DOHH2 (cell line): ENCODE data around the gene SLC30A9.

Experiments used
- H3F3A ChIP-seq: fragments of 200-600 bp; sonication (generic), shearing (Covaris generic); 2 replicates; pipeline ENCODE4 v1.6.0; 2016; ENCODE audit warnings: antibody characterized with exemption, mild to moderate bottlenecking; ENCODE audit not compliant: control insufficient read depth, insufficient read depth
- H3K27ac ChIP-seq: fragments of 200-600 bp; sonication (generic); 2 replicates; pipeline ENCODE4 v1.5.1; 2014; ENCODE audit warnings: low read depth, mild to moderate bottlenecking, low read length, moderate library complexity
- H3K27me3 ChIP-seq: fragments of 200-600 bp; sonication (generic); 2 replicates; pipeline ENCODE4 v1.6.1; 2014; ENCODE audit warnings: mild to moderate bottlenecking, low read length, mixed read lengths; ENCODE audit not compliant: control insufficient read depth
- H3K36me3 ChIP-seq: fragments of 200-600 bp; sonication (generic); 2 replicates; pipeline ENCODE4 v1.6.1; 2014; ENCODE audit warnings: mild to moderate bottlenecking, low read length, moderate library complexity, mixed read lengths; ENCODE audit not compliant: control insufficient read depth
- H3K4me1 ChIP-seq: fragments of 200-600 bp; sonication (generic); 2 replicates; pipeline ENCODE4 v1.6.1; 2014; ENCODE audit warnings: mild to moderate bottlenecking, low read length, mixed read lengths; ENCODE audit not compliant: control insufficient read depth
- H3K4me2 ChIP-seq: fragments of 200-600 bp; sonication (generic); 2 replicates; pipeline ENCODE4 v1.6.0; 2014; ENCODE audit warnings: mild to moderate bottlenecking, low read length, moderate library complexity
- H3K4me3 ChIP-seq: fragments of 200-600 bp; sonication (generic); 2 replicates; pipeline ENCODE4 v1.5.1; 2014; ENCODE audit warnings: mild to moderate bottlenecking, low read length, mixed read lengths
- H3K79me2 ChIP-seq: fragments of 200-600 bp; sonication (generic); 2 replicates; pipeline ENCODE4 v1.6.1; 2014; ENCODE audit warnings: mild to moderate bottlenecking, low read length, mixed read lengths; ENCODE audit not compliant: control insufficient read depth
- H3K9me2 ChIP-seq: fragments of 200-600 bp; sonication (generic); replicated peaks from 2 replicates; pipeline ENCODE4 v1.6.1; 2014; ENCODE audit warnings: mild to moderate bottlenecking, low read length, mixed read lengths; ENCODE audit not compliant: control insufficient read depth
- H3K9me3 ChIP-seq: fragments of 200-600 bp; sonication (generic); 2 replicates; pipeline ENCODE4 v1.6.1; 2014; ENCODE audit warnings: antibody characterized with exemption, low read length, mixed read lengths; ENCODE audit not compliant: control insufficient read depth, insufficient read depth
- H4K20me1 ChIP-seq: fragments of 200-600 bp; sonication (generic); 2 replicates; pipeline ENCODE4 v1.6.0; 2014; ENCODE audit warnings: low read depth, mild to moderate bottlenecking, antibody characterized with exemption, low read length, moderate library complexity; ENCODE audit not compliant: control insufficient read depth, insufficient read depth
- EZH2phosphoT487 ChIP-seq: fragments of 200-600 bp; sonication (generic); IDR thresholded peaks from 2 replicates; pipeline ENCODE4 v1.6.1; 2017; ENCODE audit warnings: borderline replicate concordance, mild to moderate bottlenecking, antibody characterized with exemption, low read length, moderate library complexity, mixed read lengths
- TF ChIP-seq, protein P1 (sequence below): fragments of 200-600 bp; sonication (generic); IDR thresholded peaks from one replicate; pipeline ENCODE4 v1.5.1; 2014; ENCODE audit warnings: antibody characterized with exemption, mild to moderate bottlenecking, low read depth, low read length; ENCODE audit not compliant: poor library complexity, severe bottlenecking

Gene SLC30A9

DNA sequence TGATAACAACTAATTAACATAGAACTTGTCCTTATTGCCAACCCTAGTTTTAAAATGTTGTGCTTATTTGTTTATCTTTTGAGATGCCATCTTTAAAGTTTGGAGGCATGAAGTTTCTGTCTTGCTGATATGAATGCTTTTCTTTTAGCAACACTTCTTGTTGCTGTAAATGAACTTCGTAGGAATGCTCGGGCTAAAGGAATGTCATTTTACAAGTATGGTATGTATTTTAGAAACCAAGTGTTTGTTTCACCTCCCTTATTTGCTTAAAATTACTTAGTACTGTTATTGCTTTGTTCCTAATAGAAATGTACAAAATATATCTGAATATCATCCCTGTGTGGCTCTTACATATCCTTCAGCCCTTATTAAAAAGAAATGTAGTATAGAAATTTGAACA lies 76.1 kb downstream of the SLC30A9 start:
- Histone ChIP-seq H3F3A (no peaks in the 10 kb centered on the region), H3K4me1 (no peaks in the 10 kb centered on the region), H3K4me3 (no peak overlapping the region), H3K4me2 (no peak overlapping the region), H3K27ac (no peak overlapping the region), H3K9me2 (no peaks in the 10 kb centered on the region), H3K27me3 (no peaks in the 10 kb centered on the region), H4K20me1 (no peaks in the 10 kb centered on the region), H3K36me3 (peaks cover 14% of the 10 kb centered on the region), H3K9me3 (no peaks in the 10 kb centered on the region), H3K79me2 (no peaks in the 10 kb centered on the region)
- TF ChIP-seq EZH2phosphoT487 = no peak
- TF ChIP-seq, protein P1, sequence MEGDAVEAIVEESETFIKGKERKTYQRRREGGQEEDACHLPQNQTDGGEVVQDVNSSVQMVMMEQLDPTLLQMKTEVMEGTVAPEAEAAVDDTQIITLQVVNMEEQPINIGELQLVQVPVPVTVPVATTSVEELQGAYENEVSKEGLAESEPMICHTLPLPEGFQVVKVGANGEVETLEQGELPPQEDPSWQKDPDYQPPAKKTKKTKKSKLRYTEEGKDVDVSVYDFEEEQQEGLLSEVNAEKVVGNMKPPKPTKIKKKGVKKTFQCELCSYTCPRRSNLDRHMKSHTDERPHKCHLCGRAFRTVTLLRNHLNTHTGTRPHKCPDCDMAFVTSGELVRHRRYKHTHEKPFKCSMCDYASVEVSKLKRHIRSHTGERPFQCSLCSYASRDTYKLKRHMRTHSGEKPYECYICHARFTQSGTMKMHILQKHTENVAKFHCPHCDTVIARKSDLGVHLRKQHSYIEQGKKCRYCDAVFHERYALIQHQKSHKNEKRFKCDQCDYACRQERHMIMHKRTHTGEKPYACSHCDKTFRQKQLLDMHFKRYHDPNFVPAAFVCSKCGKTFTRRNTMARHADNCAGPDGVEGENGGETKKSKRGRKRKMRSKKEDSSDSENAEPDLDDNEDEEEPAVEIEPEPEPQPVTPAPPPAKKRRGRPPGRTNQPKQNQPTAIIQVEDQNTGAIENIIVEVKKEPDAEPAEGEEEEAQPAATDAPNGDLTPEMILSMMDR = no peak

DNA sequence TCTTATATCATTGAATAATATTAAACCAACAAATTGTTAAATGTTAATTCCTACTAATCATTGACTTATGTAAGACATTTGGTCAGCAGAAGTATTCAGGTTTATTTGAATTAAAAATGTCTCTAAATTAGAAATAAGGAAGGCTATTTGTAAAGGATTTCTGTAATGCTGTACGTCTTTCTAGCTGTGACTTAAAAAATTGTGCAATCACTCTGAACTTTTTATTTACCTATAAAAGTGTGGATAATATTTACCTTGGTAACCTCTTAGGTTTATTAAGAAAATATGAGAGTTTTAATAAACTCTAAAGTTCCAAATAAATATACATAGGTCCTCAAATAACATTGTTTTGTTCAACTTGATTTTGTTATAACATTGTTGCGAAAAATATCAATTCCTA lies 76.9 kb downstream of the SLC30A9 start:
- no peaks in the 10 kb centered on the region for H3F3A ChIP-seq
- no peak overlapping the region for H3K27ac ChIP-seq
- H3K27me3 ChIP-seq = no peaks in the 10 kb centered on the region
- no peak for TF ChIP-seq EZH2phosphoT487
- TF ChIP-seq, protein P1 = no peak
- no peaks in the 10 kb centered on the region for H4K20me1 ChIP-seq
- H3K4me2 ChIP-seq = no peak overlapping the region
- H3K4me1 ChIP-seq = no peaks in the 10 kb centered on the region
- no peaks in the 10 kb centered on the region for H3K9me2 ChIP-seq
- peaks cover 14% of the 10 kb centered on the region for H3K36me3 ChIP-seq
- H3K79me2 ChIP-seq = no peaks in the 10 kb centered on the region
- no peak overlapping the region for H3K4me3 ChIP-seq
- H3K9me3 ChIP-seq = no peaks in the 10 kb centered on the region

DNA sequence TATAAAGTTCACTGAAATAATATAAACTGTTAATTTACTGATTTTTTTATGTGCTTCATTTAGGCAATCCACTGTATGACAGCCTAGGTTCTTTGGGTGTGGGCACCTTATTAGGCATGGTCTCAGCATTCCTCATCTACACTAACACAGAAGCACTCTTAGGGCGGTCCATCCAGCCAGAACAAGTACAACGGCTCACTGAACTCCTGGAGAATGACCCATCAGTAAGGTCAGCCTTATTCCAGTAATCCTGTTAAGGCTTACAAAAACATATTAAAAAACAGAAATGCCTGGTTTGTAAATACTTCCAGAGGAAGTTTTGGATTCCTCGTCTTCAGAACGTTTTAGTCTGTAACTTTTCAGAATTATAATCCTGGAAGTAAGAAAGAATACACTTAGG lies 80.1 kb downstream of the SLC30A9 start:
- Histone ChIP-seq H3K4me2 (no peak overlapping the region), H3K4me1 (no peaks in the 10 kb centered on the region), H4K20me1 (no peaks in the 10 kb centered on the region), H3K79me2 (no peaks in the 10 kb centered on the region), H3K27me3 (no peaks in the 10 kb centered on the region), H3K9me2 (no peaks in the 10 kb centered on the region), H3K27ac (no peak overlapping the region), H3F3A (no peaks in the 10 kb centered on the region), H3K9me3 (no peaks in the 10 kb centered on the region), H3K36me3 (peaks cover 7% of the 10 kb centered on the region), H3K4me3 (no peak overlapping the region)
- TF ChIP-seq, protein P1 = no peak
- TF ChIP-seq EZH2phosphoT487 = no peak

DNA sequence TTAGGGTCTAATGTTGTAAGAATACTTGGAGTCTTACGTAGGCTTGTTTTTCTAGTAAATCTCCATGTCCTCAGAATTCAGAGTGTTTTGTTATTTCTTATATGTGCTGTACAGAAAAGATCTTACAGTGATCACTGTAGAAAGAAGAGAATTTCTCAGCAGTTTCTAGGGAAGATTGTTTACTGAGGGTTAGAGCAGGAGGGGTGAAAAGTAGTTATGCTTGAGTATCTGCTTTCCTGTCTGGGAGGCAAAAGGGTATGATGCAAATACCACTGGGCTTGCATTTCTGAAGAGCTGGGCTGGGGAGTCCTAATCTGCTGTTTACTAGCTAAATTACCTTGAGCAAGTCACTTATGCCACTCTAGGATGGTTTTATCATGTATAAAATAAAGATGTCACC lies 84.0 kb downstream of the SLC30A9 start:
- Histone ChIP-seq H3K79me2 (no peaks in the 10 kb centered on the region), H3K27me3 (no peaks in the 10 kb centered on the region), H3F3A (no peaks in the 10 kb centered on the region), H3K9me2 (no peaks in the 10 kb centered on the region), H3K36me3 (peaks cover 12% of the 10 kb centered on the region), H3K9me3 (no peaks in the 10 kb centered on the region), H3K27ac (no peak overlapping the region), H4K20me1 (no peaks in the 10 kb centered on the region), H3K4me2 (no peak overlapping the region), H3K4me3 (no peak overlapping the region), H3K4me1 (no peaks in the 10 kb centered on the region)
- TF ChIP-seq, protein P1 = no peak
- no peak for TF ChIP-seq EZH2phosphoT487
